GM12873 (cell line): ENCODE measurements around the gene WFDC5.

ENCODE experiments used
- TF ChIP-seq, protein P1 (sequence below): IDR thresholded peaks from 2 replicates; pipeline ENCODE4 v1.5.1; 2012; ENCODE audit warnings: low read depth, mild to moderate bottlenecking, moderate library complexity, low read length, control low read depth; ENCODE audit not compliant: insufficient read depth; ENCODE audit errors: missing control alignments

Gene WFDC5

GRCh38 chr20:45121388-45121787 is 6.4 kb upstream of the WFDC5 start:
- TF ChIP-seq, protein P1, sequence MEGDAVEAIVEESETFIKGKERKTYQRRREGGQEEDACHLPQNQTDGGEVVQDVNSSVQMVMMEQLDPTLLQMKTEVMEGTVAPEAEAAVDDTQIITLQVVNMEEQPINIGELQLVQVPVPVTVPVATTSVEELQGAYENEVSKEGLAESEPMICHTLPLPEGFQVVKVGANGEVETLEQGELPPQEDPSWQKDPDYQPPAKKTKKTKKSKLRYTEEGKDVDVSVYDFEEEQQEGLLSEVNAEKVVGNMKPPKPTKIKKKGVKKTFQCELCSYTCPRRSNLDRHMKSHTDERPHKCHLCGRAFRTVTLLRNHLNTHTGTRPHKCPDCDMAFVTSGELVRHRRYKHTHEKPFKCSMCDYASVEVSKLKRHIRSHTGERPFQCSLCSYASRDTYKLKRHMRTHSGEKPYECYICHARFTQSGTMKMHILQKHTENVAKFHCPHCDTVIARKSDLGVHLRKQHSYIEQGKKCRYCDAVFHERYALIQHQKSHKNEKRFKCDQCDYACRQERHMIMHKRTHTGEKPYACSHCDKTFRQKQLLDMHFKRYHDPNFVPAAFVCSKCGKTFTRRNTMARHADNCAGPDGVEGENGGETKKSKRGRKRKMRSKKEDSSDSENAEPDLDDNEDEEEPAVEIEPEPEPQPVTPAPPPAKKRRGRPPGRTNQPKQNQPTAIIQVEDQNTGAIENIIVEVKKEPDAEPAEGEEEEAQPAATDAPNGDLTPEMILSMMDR, result no peak

DNA sequence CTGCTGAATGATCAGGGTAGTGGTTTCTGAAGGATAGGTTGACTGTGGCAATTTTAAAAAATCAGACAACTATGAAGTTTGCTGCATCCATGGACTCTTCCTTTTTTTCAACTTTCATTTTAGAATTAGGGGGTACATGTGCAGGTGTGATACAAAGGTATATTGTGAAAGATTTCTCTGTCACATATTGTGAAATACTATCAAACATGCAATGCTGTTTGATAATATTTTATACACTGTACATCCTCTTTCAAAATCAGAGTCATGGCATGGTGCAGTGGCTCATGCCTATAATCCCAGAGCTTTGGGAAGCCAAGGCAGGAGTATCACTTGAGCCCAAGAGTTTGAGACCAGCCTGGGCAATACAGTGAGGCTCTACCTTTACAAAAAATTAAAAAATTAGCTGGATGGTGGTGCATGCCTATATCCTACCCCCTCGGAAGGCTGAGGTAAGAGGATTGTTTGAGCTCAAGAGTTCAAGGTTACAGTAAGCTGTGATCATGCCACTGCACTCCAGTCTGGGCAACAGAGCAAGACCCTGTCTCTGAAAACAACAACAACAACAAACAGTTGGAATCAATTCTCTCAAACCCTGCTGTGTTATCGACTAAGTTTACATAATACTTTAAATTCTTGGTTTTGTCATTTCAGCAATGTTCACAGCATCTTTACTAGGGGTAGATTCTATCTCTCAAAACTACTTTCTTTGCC is 4.7 kb upstream of the WFDC5 start:
- TF ChIP-seq, protein P1, result no peak

- TF ChIP-seq, protein P1, result no peak
Observed at GRCh38 chr20:45118028-45118427, 3.1 kb upstream of the WFDC5 start.

GRCh38 chr20:45117581-45117980 is 2.6 kb upstream of the WFDC5 start:
- TF ChIP-seq, protein P1, result no peak

GRCh38 chr20:45115829-45116228 is 855 bp upstream of the WFDC5 start:
- TF ChIP-seq, protein P1, result no peak

DNA sequence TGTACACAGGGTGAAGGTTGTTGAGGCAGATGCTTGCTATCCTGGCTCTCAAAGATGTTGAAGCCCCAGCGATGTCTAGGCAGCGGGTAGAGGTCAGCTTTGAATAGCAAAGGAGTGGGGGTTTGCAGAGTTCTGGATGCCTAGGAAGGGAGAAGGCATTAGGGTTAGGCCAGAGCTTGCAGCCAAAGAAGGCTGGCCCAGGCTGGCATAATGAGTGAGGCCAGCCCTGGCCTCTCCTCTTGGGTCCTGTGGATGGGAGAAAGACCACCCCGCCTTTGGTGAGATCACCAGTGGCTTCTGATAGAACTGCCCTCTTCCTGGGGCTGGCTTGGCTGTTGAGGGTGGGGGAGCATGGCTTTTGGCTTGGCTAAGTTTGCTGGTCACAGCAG is 406 bp upstream of the WFDC5 start:
- TF ChIP-seq, protein P1, result no peak

GRCh38 chr20:45113865-45114264 is 1.1 kb downstream of the WFDC5 start:
- TF ChIP-seq, protein P1, result no peak

GRCh38 chr20:45112754-45113153 is 2.2 kb downstream of the WFDC5 start:
- TF ChIP-seq, protein P1, result no peak
